GM12874 (cell line): Measurements from ENCODE around the gene ADRB2.

Experiments used
- TF ChIP-seq, protein P1 (sequence below): IDR thresholded peaks from 2 replicates; pipeline ENCODE4 v1.5.1; 2011; ENCODE audit warnings: low read depth, mild to moderate bottlenecking, control low read depth, low read length, moderate library complexity; ENCODE audit not compliant: insufficient read depth

The ADRB2 gene

DNA sequence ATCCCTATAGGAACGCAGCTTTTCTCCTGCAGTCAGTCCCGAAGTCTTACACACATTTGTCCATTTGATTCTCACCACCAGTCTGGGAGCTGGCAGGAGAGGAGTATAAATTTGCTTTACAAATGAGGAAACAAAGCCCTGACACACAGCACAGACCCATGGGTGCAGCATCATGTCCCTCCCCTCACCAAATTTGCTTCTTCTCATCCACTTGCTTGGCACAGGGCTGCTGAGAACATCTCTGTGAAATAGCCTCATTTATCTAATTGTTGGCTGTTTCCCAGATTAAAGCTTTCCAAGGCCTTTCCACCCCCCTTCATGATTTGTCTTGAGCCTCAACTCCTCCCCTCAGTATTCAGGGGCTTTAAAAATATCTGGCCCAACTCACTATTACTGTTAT, 11.3 kb upstream of the ADRB2 start:
- TF ChIP-seq, protein P1, sequence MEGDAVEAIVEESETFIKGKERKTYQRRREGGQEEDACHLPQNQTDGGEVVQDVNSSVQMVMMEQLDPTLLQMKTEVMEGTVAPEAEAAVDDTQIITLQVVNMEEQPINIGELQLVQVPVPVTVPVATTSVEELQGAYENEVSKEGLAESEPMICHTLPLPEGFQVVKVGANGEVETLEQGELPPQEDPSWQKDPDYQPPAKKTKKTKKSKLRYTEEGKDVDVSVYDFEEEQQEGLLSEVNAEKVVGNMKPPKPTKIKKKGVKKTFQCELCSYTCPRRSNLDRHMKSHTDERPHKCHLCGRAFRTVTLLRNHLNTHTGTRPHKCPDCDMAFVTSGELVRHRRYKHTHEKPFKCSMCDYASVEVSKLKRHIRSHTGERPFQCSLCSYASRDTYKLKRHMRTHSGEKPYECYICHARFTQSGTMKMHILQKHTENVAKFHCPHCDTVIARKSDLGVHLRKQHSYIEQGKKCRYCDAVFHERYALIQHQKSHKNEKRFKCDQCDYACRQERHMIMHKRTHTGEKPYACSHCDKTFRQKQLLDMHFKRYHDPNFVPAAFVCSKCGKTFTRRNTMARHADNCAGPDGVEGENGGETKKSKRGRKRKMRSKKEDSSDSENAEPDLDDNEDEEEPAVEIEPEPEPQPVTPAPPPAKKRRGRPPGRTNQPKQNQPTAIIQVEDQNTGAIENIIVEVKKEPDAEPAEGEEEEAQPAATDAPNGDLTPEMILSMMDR = no peak

DNA sequence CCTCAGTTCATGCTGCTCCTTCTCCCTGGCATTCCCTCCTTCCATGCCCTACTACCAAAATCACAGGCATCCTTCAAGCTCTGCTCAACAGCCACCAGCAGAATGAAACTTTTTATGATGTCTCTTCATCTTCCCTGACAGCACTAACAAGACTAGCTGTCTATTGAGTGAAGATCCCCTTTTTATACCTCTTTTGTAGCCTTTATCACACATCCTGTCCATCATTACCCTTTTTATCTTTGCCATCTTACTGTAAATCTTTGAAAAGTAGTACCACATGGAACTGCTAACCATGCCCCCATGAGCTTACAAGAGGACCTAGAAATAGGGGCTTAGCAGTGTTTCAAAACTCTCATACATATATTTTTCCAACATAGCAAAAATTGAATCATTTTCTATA, 10.8 kb upstream of the ADRB2 start:
- TF ChIP-seq, protein P1 = no peak

DNA sequence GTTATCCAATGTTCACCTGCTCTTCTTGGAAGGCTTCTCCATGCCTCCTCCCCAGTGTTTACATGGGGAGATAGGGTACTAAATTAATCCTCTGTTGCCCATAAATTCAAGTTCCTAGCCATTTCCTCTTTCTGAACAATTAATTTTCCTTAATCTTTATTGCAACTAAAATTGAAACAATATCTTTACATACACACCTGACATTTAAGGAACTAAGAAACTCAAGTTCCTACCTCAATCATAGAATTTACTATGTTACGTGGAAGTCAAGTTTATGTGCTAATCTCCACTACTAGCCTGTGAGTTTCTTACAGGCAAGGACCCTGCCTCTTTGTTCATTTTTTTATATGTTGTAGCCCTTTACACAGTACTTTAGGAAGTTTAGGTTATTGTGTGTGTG, 10.1 kb upstream of the ADRB2 start:
- TF ChIP-seq, protein P1 = no peak

DNA sequence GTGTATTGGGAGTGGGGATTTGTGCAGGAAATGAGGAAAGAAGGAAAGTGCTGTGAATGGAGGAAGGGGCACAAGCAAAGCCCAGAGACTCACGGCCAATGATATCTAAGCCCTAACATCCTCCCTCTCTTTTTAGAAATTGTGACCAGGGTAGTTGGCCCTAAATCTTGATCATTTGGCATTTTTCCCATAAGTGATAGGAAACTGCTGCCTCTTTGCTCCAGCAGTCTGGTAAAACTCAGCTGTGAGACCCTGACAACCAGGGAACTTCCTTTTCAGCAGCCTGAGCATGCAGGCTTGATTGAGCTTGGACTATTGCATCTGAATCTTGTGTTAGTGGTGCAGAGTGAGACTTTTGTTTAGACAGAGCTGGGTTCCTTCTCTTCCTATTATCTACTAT, 9.6 kb upstream of the ADRB2 start:
- TF ChIP-seq, protein P1 = no peak

DNA sequence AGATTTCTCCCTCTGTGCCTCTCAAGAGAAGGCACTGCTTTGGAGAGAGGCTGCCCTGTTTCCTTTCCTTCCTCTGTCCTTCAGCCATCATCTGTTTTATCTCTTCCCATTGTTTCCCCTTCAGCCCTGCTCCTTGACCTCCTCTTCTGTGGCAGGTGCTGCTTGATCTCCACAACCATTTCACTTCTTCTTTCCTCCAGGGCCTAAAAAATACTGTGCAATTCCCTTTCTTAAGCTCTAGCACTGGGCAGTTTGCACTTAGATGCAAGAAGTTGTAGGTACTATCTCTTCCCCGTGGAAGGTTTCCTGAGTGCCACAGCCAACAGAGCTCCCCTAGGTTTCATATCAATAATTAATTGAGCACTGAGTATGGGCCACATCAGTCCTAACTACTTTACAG, 8.8 kb upstream of the ADRB2 start:
- TF ChIP-seq, protein P1 = no peak

DNA sequence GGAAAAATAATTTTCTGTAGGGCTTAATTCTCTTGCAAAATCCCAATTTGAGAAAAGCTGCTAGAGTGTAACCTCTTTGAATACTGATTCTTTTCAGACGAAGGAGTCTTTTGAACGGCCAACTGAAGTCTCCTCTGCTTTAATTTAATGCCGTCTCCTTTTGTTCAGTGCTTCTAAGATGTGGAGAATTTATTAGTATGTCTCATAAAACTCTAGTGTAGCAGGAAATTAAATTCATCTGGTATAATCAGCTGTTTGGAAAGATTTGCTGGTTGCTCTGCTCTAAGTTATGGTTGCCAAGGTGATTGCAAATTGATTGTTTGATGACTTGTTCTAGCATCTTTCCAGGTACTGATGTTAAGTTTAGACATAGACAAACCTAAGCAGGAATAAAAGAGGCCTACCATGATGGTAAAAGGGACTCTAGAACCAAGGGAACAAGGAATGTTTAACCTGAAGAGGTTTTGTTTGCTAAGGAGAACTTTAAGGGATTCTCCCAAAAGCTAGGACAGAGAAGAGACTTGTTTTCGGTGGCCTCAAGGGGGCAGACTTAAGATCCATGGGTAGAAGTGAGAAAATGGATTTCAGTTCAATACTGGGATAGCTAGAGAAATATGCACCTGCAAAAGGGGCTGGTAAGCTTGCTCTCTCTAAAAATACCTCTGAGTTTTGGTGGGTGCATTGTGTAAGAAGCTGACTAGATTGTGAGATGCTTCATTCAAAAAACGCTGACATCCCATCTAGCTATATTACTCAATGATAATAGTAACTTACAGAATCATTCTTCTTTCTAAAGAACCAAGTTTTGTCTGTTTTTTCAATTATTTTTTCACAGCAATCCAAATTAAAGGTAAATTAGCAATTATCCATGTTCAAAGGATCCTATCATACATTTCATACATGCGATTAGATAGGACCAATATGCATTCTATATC, 5.7 kb upstream of the ADRB2 start:
- TF ChIP-seq, protein P1 = peak; percentile 42; the same call in 1 of the 2 replicates

DNA sequence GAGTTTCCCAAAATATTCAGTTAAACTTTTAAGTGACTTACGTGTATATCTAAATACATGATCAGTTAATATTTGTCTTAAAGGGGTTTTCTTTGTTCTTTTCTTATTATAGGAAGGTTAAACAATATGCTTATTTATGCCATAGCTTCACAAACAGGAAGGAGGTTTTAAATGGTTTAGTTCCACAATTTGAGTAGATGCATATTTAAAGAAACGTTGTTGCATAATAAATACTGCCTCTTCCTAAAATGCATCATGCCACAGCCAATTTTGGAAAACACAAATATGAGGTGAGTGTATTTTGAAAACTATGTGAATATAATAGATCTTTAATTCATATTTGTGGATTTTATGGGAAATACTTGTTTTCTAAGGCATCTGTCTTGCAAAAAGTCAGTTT, 2.5 kb upstream of the ADRB2 start:
- TF ChIP-seq, protein P1 = no peak
